Measurements from ENCODE around the gene VLDLR.

- no peak for TF ChIP-seq POLR2A (IDR thresholded peaks at IDR 0.05)
- no peak for TF ChIP-seq CTCF (IDR thresholded peaks at IDR 0.05)
These were observed 2.6 kb downstream of the VLDLR start for GRCh38 chr9:2624051-2624682.
